Psoas muscle (tissue), 8 donors: ENCODE results near the gene ABHD10. TPM values are rescaled to one million over a fixed set of nuclear protein-coding genes. Genes with fewer than 3 reads are reported as not detected.

Source experiments
- ATAC-seq, 4 donors: fragments of 200-7000 bp; cut with Tn5 transposase; one replicate each; pipeline ENCODE4 v1.9.1; 2020; ENCODE audit warnings: moderate library complexity in 3 of 4, mild to moderate bottlenecking in 2 of 4
- DNase-seq, 2 donors: peaks; one replicate each; pipeline ENCODE4 v3.0.0-alpha.2; 2020
- H3K27ac ChIP-seq: fragments of 200-600 bp; one replicate; pipeline ENCODE4 v1.8.0; 2022
- H3K27me3 ChIP-seq, 3 donors: fragments of 200-600 bp in 1 of 3; one replicate each; pipeline versions ENCODE4 v1.6.1 to v1.8.0; 2013 to 2022; ENCODE audit warnings: low read length in 2 of 3, mild to moderate bottlenecking in 2 of 3, moderate library complexity in 1 of 3; ENCODE audit not compliant: insufficient read depth in 3 of 3
- H3K36me3 ChIP-seq, 2 donors: fragments of 200-600 bp in 1 of 2; one replicate each; pipeline versions ENCODE4 v1.6.1 to v1.8.0; 2013 to 2022; ENCODE audit warnings: low read depth in 1 of 2, mild to moderate bottlenecking in 1 of 2, moderate library complexity in 1 of 2; ENCODE audit not compliant: insufficient read depth in 1 of 2
- H3K4me1 ChIP-seq: fragments of 200-600 bp; one replicate; pipeline ENCODE4 v1.8.0; 2022
- H3K4me3 ChIP-seq: fragments of 200-600 bp; one replicate; pipeline ENCODE4 v1.8.0; 2022; ENCODE audit warnings: mild to moderate bottlenecking
- H3K9me3 ChIP-seq: fragments of 200-600 bp; one replicate; pipeline ENCODE4 v1.8.0; 2022
- WGBS, 3 donors: extraction: QIAGEN DNeasy Blood & Tissue Kit; methylation state at CpG; one replicate each; pipeline versions ENCODE4 v1.1.6 to v1.1.7; 2013; 5-methylcytosine and 5-hydroxymethylcytosine counted together
- intact Hi-C, 2 donors: fragments of 100-400 bp; cut with DNase I; formaldehyde crosslinking; loops; one replicate each; pipeline versions ENCODE4 v1.11.0 to v1.14.2; 2022
- long read RNA-seq, 2 donors: library from polyadenylated mRNA; unstranded; transcript quantifications; one replicate each; pipeline ENCODE4 v2.0.0, GENCODE V29; 2021
- polyA plus RNA-seq, 3 donors: library from polyadenylated mRNA; stranded (reverse); fragments of 200-250 nt; gene quantifications; one replicate each; pipeline ENCODE4 v1.2.3, GENCODE V29; 2013
- total RNA-seq, 4 donors: library from RNA; stranded (reverse); fragmentation: NEBNext Ultra II Directional in 2 of 4; extraction: Animal tissue kit (Norgen Biotek cat#: 25700) in 2 of 4; gene quantifications; one replicate each; pipeline versions ENCODE4 v1.2.1 to v1.2.4, GENCODE V29; 2021 to 2023
- TF ChIP-seq, protein P1 (sequence below): fragments of 200-600 bp; IDR thresholded peaks from one replicate; pipeline ENCODE4 v1.8.0; 2022; ENCODE audit warnings: antibody characterized with exemption
- donor health status: healthy with polysubstance abuse.
- donor health status: DM: no; HTN: no; CAD: no; lungs with moderate emphysema.
- donor health status: Bipolar disorder and iron deficiency.
- donor health status: healthy.
- donor health status: DM: yes; HTN: yes; CAD: no.
- donor health status: DM: no; HTN: no; CAD: no.
- donor health status: DM: no; HTN: no; CAD: no.
- donor health status: DM: yes; HTN: yes; CAD: no.

Gene ABHD10
- total RNA-seq (10 to 100 TPM in 3 of 4 donors, 1 to 10 TPM in 1; 8.2 to 17.1 (median 13.2) TPM), polyA plus RNA-seq (10 to 100 TPM in 2 of 3 donors, 1 to 10 TPM in 1; 6.1 to 17.0 (median 12.9) TPM)
- long read RNA-seq, donor 1, transcript ABHD10-201 (5 exons, 2,590 nt) = major isoform, 8 of 8 reads
- long read RNA-seq, donor 1, partial matches to known transcripts = 0 of 8 reads
- long read RNA-seq, donor 1, other reads (novel, unspliced or antisense) = 0 of 8 reads
- long read RNA-seq, donor 2, transcript ABHD10-201 (5 exons, 2,590 nt) = major isoform, 16 of 23 reads
- long read RNA-seq, donor 2, partial matches to known transcripts = 0 of 23 reads
- long read RNA-seq, donor 2, other reads (novel, unspliced or antisense) = 0 of 23 reads

DNA sequence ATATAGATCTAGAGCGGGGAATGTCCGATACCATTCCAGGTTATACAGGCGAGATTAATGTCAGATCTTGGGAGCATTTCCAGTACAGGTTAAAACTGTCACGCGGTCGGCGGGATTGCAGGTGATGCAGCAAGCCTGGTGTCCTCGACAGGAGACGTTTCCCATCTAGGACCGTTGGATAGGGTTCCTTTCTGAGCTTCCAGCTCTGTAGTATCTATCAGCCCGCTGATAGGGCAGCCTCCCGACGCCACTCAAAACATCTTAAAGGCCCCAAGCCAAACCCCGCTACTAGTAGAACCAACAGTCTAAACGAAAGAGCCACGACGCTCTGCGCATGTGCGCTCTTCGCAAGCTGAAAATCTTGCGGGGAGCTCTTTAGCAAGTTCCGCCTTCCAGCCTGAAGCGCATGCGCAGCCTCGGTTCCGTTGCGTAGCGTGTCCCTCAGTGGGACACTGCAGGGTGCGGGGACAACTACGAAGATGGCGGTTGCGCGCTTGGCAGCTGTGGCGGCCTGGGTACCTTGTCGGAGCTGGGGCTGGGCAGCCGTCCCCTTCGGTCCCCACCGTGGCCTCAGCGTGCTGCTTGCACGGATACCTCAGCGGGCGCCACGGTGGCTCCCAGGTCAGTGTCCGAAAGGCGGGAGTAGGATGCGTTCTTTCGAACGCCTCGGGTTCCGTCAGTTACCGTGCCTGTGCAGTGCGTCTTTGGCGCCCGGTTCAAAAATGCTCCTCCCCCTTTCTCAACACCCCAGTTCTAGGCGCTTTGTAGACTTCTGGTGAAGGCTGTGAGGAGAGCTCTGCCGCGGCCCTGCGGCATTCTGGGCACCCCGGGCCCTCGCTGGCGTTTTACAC lies at the start of gene ABHD10:
Gene ABHD10 (plus strand): TSS at position 444 of the 851 bp plus-strand sequence. CDS start 36 bp downstream, at position 480.
- TF ChIP-seq, protein P1, sequence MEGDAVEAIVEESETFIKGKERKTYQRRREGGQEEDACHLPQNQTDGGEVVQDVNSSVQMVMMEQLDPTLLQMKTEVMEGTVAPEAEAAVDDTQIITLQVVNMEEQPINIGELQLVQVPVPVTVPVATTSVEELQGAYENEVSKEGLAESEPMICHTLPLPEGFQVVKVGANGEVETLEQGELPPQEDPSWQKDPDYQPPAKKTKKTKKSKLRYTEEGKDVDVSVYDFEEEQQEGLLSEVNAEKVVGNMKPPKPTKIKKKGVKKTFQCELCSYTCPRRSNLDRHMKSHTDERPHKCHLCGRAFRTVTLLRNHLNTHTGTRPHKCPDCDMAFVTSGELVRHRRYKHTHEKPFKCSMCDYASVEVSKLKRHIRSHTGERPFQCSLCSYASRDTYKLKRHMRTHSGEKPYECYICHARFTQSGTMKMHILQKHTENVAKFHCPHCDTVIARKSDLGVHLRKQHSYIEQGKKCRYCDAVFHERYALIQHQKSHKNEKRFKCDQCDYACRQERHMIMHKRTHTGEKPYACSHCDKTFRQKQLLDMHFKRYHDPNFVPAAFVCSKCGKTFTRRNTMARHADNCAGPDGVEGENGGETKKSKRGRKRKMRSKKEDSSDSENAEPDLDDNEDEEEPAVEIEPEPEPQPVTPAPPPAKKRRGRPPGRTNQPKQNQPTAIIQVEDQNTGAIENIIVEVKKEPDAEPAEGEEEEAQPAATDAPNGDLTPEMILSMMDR = no peak

DNA sequence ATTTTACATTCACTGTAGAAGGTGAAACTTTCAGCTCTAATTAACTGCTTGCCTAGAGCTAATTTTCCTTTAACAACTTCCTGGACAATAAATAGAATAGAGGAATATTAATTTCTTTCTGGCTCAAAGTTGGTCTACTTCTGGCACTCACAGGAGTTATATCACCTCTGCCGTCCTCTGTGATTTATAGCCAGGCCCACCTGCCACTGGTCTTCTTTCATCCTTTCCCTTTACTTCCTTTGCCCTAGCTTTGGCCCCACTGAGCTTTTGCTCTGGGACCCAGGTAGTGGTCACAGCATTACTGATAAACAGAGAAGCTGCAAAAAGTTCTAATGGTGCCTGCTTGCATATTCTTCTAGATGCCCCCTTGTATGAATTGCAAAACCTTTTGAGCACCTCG lies 49.3 kb upstream of the ABHD10 start:
- WGBS, 3 donors = 30 to 50% (median 31%) methylated on average over 2 of the region's 2 CpGs
- peaks cover 18% of the 10 kb centered on the region for H3K4me1 ChIP-seq

More for the DNA sequence above, at the start of gene ABHD10:
- WGBS, 3 donors = 1% methylated on average over 61 of the region's 61 CpGs
- H3K4me3 ChIP-seq = peak within 1 kb of the TSS; percentile 89
- peak; percentile 95 to 99 (median 98) for ATAC-seq
- H3K36me3 ChIP-seq = peaks cover 0 to 6% of the 10 kb centered on the region in 2 donors
- H3K27ac ChIP-seq = peak within 1 kb of the TSS; percentile 74
- H3K9me3 ChIP-seq = no peaks in the 10 kb centered on the region
- DNase-seq = peak; percentile 98 to 99
- intact Hi-C loops = no loop called here
- H3K27me3 ChIP-seq = no peaks in the 10 kb centered on the region
- H3K4me1 ChIP-seq = peaks cover 10% of the 10 kb centered on the region

DNA sequence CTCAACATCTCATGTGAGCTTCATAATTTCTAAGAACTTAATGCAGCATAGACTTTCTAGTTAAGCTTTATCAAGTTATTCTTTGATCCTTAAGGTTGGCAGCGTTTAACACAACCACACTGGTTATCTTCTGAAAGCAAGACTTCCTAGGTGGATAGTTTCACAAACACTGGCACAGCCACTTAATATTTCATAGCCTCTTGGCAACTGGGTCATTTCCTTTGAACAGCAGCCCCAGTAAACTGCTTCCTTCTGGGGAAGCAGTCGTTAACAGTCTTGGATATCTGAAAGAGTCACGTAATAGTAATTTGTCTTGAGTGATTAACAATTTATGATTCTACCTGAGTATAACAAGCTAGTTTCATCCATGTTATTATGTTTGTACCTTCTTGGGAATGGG lies 45.9 kb upstream of the ABHD10 start:
- intact Hi-C loops = no loop called here
- Histone ChIP-seq H3K36me3 (no peaks in the 10 kb centered on the region), H3K27ac (no peak overlapping the region)

More for the DNA sequence above, 49.3 kb upstream of the ABHD10 start:
- intact Hi-C loops = no loop called here
- H3K27ac ChIP-seq = no peak overlapping the region
- H3K27me3 ChIP-seq = no peaks in the 10 kb centered on the region
- DNase-seq (no peak), ATAC-seq (peak in 1 of 4 donors; percentile 58)
- no peaks in the 10 kb centered on the region for H3K9me3 ChIP-seq
- H3K4me3 ChIP-seq = no peak overlapping the region
- TF ChIP-seq, protein P1 = no peak
- no peaks in the 10 kb centered on the region for H3K36me3 ChIP-seq

DNA sequence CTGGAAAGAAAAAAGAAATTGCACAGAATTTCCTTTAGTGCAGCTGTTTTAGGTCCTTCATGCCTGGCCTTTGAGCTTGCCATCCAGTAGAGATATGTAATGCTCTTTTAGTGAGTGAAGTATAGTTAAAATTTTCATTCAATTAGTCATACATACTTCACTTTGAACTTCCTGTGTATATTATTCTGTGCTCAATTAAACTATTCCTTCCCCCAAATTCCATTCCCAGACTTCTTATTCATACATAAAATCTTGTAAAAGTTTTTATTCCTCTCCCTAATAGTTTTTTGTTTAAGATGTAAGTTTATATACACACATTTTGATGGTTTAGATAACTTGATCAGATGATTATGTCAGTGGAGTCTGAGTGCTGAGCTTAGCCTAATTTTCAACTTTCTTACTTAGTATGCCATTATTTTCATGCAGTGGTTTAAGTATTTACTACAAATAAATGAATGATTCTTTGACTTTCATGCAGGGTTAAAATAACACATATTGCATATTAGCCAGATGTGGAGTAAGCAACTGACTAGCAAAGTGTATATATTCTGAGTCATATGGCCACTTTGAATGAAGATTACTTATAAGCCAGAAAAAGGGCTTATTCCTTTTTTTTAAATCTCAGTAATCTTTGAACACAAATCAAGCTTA lies 42.5 kb upstream of the ABHD10 start:
- no peak overlapping the region for H3K27ac ChIP-seq
- DNase-seq (no peak), ATAC-seq (no peak)
- intact Hi-C loops = no loop called here
- H3K9me3 ChIP-seq = no peaks in the 10 kb centered on the region
- H3K27me3 ChIP-seq = no peaks in the 10 kb centered on the region
- TF ChIP-seq, protein P1 = no peak
- H3K36me3 ChIP-seq = peaks cover 0 to 12% of the 10 kb centered on the region in 2 donors
- H3K4me3 ChIP-seq = no peak overlapping the region
- no peaks in the 10 kb centered on the region for H3K4me1 ChIP-seq

More for the DNA sequence above, 45.9 kb upstream of the ABHD10 start:
- Histone ChIP-seq H3K27me3 (no peaks in the 10 kb centered on the region), H3K4me1 (no peaks in the 10 kb centered on the region), H3K9me3 (no peaks in the 10 kb centered on the region), H3K4me3 (no peak overlapping the region)
- WGBS, 3 donors = 54 to 65% (median 55%) methylated on average over 3 of the region's 3 CpGs
- DNase-seq (no peak), ATAC-seq (no peak)
- TF ChIP-seq, protein P1 = no peak
